HG03439 (cell line): ENCODE data around the gene HRK.
A peak's percentile ranks its signal among the peaks of the same experiment; 100 is the strongest.
"Not testable (repeated sequence)": the region's sequence is repeated elsewhere in the genome, so short reads cannot be mapped to it uniquely, and the experiment has no call there.

Source experiments
- ATAC-seq: cut with Tn5 transposase; IDR thresholded peaks from one replicate; pipeline ENCODE4 v1.9.1; 2021; ENCODE audit warnings: mild to moderate bottlenecking, moderate library complexity; ENCODE audit not compliant: unreplicated experiment

Gene HRK

DNA sequence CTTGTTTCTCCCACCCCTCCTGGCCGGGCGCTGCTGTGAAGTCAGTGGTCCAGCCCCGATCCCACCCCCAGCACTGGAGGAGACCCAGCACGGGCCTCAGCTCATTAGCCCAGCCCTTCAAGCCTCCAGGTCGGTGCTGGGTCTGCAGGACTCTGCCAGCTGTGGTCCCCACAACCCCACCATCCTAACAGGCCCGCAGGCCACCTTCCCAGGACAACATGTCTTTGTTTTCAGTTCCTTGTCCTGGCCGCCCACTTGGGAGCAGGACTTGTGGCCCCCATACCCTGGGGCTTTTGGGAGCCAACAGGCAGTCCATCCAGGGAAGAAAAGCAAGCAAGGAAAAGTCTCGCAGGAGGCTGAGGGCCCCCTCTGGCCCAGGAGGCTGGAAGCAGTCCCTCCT is 60.0 kb downstream of the HRK start:
- no peak for ATAC-seq

DNA sequence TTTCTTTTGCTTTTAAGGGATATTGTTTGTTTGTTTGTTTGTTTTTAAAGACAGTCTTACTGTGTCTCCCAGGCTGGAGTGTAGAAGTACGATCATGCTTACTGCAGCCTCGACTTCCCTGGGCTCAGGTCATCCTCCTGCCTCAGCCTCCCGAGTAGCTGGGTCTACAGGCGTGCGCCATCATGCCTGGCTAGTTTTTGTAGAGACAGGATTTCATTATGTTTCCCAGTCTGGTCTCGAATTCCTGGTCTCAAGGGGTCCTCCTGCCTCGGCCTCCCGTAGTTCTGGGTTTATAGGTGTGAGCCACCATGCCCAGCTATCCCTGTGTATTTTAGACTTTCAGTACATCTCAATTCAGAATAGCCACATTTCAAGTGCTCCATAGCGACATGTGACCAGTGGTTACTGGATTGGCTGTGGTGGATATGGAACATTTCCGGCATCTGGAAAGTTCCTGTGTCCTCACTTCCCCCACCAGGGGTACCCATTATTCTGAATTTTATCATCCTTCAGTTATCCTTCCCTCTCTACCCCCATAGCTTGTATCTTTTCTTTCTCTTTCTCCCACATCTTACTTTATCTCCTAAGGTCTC is 61.1 kb downstream of the HRK start:
- no peak for ATAC-seq

DNA sequence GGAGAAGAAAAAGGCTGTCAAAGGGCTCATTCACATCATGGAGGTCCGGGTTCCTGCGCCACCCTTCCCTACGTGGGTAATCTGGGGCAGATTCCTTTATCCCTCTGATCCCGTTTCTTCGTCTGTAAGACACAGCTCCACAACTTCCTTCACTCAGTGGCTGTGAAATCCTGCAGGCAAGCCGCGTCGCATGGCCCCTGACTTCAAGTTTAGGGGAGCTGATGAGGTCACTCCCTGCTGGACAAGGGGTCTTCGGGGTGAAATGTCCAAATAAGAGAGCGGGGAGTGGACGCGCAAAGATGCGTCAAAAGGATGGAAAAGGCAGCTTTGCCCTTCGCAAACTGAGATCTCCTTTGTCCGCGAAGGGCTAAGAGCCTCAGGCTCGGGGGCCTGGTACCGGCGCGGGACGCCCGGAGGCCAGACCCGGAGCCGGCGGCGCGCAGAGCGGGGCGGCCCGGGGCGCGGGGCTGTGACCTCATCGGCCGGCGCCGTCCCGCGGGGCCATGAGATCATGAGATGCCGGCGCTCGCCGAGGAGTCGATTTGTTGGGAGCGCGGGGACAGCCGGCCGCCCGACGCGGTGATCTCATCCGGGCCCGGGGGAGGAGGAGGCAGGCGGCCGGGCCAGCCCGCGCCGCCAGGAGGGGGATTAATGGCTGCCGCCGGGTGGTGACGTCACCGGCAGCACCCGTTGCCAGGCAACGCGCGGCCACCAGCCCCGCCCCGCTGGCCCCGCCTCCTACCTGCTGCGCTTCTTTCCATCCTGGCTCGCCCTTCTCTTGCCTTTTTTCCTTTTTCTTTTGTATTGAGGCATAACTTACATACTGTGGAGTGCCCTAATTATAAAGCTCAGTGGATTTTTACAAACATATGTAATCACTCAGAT is 62.1 kb downstream of the HRK start:
- peak; percentile 88 for ATAC-seq

DNA sequence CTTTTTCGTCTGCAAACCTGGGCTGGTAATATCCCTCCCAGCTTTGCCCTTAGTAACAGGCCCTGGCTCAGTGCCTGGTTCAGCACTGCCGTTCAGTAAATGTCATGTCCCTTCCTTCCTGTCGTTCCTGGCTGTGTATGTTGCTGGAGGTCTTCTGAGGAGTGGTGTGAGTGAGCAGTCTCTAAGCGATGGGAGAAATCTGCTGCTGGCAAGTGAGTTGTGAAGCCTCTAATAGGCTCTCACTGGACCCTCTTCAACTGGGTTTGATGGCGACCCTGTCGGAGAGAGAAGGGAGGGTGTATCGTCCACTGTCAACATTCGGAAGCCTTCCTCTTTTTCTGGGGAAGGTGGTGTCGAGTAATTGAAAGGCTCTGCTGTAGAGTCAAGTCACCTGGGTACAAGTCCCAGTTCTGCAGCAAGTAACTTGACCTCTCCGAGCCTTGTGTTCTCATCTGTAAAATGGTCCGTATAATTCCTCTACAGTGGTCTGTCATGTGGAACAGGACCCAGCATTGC is 62.8 kb downstream of the HRK start:
- ATAC-seq = peak; percentile 3

DNA sequence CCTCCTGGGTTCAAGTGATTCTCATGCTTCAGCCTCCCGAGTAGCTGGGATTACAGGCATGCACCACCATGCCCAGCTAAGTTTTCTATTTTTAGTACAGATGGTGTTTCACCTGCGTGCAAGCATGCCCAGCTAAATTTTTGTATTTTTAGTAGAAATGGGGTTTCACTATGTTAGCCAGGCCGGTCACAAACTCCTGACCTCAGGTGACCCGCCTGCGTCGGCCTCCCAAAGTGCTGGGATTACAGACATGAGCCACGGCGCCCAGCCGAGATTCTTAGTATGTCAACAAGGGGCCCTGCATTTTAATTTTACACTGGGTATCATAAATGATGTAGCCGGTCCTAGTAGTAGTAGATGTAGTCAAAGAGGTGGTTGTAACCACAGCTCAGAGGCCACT is 66.5 kb downstream of the HRK start:
- ATAC-seq = not testable (repeated sequence)

DNA sequence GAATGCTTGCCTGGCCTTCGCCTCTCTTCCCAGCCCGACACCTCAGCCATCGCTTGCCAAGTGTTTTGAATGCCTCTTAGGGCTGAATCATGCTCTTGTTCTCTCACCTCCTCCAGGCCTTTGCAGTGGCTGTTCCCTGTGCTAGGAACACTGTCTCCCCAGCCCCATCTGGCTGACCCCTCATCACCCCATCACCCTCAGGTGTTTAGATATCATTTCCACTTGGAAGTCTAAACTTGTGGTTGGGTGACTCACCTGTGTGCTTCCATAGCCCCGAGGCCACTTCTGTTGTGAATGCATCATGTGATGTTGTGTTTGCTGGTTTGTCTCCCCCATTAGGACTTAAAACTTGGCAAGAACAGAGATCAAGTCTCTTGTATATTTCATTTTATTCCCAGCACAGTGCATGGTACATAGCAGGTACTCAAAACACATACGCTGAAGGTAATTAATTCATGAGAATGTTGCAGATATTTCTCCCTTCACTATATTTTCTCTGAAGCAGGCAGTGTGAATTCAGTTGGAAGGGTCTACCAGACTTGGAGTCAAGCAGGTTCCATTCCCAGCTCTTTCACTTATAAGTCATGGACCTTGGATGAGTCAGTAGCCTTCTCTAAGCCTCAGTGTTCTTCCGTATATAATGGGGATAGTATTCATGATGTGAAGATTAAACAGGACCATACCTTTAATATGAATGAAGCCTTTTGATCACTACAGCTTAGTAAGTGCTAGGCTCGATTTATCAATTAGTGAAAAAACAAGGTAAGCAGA is 67.8 kb downstream of the HRK start:
- ATAC-seq = no peak

DNA sequence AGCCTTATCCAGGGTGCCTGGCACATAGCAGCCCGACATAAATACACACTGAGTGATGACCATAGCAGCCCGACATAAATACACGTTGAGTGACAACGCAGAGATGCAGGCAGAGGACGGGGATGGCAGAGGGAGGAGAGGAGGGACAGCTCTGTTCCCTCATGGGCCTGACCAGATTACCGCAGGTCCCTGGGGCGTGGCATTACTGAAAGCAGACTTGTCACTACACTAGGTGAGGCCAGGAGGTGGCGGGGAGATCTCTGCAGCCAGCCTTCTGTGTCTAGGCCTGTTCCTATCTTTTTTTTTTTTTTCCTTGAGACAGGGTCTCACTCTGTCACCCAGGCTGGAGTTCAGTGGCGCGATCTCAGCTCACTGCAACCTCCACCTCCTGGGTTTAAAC is 69.0 kb downstream of the HRK start:
- no peak for ATAC-seq

DNA sequence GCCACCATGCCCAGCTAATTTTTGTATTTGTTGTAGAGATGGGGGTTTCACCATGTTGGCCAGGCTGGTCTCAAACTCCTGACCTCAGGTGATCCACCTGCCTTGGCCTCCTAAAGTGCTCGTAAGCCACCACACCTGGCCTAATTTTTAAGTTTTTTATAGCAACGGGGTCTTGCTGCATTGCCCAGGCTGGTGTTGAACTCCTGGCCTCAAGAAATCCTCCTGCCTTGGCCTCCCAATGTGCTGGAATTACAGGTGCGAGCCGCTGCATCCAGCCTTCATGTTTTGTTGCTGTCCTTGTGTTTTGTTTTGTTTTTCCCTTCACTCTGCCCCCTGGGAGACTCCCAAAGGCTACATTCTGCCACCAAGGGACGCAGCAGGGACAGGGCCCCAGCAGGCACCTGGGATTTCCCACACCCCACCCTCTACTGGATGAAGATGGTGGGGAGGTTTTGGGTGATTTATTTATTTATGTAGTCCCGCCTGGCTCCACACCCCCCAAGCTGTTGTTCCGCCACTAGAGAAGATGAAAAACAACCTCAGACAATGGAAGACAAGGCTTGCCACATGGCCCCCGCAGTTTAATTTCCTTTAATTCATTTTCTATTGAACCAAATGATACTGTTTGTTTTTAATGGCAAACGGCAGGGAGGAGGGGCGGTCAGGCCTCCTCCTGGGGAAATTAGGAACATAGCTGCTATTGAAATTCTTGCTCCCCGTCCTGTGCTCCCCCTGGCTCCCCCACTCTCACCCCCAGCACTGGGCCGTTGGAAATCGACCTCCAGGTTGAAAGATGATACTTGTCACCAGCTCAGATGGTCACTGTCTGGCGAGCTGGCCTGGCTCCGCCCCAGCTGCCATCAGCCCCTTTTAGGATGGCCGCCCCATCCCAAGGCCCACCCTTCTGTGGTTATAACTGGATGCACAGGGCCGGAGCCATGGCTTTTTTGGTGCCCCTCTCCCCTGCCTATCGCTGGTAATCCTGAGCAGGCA is 72.8 kb downstream of the HRK start:
- ATAC-seq = no peak

DNA sequence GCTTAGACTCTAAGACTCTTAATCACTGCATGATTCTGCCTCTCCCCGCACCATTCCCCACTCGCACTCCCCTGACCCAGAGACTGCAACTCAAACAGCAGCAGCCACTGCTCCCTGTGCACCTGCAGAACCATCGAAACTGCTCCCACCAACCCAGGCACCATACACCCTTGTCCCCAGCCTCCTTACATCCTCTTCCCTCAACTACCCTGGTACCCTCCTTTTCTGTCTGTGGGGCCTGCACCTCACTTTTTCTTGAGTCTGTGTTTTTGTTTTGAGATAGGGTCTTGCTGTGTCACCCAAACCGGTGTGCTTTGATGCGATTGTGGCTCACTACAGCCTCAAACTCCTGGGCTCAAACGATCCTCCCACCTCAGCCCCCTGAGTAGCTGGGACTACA is 73.7 kb downstream of the HRK start:
- no peak for ATAC-seq

DNA sequence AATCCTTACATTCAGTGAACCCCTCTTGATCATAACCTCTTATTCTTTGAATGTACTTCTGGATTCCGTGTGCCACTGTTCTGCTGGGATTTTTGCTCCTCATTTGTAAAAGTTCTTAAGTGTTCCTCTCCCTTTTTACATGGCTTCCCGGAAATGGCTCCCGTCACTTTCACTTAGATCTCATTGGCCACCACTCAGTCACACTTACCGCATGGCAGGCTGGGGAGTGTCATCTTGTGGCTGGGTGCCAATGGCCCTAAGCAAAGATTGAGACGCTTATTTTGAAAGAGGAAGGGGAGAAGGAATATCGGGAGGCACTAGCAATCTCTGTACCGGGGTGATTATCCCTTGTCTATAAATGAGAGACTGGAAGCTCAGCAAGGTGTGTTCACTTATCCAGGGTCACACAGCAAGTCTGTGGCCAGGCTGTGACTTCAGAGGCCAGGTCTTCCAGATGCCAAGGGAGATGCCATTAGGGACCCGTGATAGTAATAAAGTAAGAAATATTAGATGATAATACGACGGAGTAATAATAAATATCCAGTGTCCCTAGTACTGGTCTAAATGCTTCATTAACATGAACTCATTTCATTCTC is 74.3 kb downstream of the HRK start:
- ATAC-seq = no peak
